Limb (tissue), 2 donors: ENCODE data around the gene PCBP1.
"Not testable (repeated sequence)": the region's sequence is repeated elsewhere in the genome, so short reads cannot be mapped to it uniquely, and the experiment has no call there.

ENCODE experiments used
- DNase-seq, 2 donors: peaks; one replicate each; pipeline ENCODE4 v3.0.0-alpha.2; 2016; ENCODE audit errors: extremely low spot score in 2 of 2

PCBP1 gene

DNA sequence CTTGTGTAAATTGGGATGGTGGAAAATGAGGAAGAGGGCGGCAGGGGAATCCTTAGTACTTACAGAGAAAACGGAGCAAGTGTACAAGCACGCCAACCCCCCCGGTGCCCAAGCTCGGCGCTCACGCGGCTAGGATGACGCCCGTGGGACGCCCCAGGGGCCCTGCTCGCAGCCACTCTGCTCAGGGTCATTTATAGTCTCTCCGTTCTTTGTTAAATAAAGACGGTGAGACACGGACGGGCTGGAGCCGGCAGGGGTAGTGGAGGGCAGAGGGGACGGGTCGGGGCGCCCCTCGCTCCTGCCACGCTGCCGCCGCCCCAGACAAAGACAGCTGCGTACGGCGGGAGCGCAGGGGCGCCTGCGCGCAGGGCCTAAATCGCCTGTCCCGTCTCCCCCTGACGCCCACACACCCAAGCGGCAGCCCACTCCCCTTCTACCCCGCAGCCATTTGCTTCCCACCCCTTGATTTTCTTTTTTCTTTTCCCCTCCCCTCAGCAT, 37.8 kb downstream of the PCBP1 start:
- peak; percentile 73 to 85 for DNase-seq

DNA sequence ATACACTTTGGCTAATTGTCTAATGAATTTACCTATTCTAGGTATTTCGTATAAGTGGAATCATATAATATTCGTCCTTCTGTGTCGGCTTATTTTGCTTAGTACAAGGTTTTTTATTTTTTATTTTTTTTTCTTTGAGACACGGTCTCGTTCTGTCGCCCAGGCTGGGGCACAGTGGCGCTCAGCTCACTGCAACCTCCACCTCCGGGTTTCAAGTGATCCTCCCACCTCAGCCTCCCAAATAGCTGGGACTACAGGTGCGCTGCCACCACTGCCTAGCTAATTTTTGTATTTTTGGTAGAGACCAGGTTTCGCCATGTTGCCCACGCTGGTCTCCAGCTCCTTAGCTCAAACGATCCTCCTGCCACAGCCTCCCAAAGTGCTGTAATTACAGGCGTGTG, 38.2 kb downstream of the PCBP1 start:
- DNase-seq: no peak

DNA sequence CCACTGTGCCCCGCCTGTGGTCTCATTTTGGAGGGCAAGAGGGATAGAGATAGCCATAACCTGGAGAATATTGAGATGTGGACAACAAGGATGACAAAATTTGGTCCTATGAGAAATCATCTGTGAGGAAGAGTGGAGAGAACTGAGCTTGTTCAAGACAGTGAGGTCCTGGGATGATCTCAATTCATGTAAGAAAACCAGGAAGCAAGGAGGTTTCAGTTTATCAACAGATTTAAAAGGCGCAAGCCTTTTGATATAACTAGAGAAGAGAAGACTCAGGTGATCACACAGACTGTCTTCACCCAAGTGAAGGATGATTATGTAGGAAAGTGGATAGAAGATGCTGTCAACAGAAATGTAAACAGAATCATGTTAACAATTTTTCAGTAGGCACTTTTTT, 39.1 kb downstream of the PCBP1 start:
- DNase-seq: no peak

DNA sequence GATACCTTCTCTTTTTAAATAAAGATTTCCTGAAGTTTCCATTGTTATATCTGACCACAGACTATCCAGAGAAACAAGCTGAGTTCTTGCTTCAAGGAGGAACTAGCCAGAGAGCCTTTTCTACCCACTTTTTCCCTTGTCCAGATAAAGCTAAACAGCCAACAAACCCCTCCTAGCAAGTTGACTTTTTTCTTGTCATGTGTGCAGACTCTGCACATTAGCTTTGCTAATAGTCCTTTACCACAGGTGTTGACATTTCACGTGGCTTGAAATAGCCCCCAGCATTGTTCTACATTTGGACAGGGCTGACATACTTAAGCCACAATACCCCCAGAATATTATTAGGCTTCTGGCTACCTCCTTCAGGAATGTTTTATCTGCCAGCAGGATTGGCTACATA, 40.7 kb downstream of the PCBP1 start:
- DNase-seq: no peak

DNA sequence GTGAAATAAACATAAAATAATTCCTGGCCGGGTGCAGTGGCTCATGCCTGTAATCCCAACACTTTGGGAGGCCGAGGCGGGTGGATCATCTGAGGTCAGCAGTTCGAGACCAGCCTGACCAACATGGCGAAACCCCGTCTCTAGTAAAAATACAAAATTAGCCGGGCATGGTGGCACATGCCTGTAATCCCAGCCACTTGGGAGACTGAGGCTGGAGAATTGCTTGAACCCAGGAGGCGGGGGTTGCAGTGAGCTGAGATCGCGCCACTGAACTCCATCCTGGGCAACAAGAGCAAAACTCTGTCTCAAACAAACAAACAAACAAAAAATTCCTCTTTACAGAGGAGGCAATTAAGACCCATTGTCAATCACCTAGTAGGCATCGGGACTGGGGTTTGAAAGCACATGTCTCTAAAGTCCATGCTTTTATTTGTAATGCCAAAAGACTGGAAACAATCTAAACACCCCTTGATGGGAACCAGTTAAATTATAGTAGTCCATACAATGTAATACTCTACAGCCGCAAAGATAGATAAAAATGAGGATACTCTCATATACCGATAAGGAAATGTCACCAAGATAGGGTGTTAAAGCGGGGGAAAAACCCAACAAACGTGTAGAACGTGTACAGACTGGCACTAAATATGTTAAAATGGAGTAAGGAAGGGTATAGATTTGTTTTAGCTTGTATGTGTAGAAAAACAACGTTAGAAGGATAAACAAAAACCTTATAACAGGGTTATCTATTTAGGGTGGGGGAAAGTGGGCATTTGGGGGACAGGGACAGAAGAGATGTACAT, 44.3 kb downstream of the PCBP1 start:
- not testable (repeated sequence) for DNase-seq

DNA sequence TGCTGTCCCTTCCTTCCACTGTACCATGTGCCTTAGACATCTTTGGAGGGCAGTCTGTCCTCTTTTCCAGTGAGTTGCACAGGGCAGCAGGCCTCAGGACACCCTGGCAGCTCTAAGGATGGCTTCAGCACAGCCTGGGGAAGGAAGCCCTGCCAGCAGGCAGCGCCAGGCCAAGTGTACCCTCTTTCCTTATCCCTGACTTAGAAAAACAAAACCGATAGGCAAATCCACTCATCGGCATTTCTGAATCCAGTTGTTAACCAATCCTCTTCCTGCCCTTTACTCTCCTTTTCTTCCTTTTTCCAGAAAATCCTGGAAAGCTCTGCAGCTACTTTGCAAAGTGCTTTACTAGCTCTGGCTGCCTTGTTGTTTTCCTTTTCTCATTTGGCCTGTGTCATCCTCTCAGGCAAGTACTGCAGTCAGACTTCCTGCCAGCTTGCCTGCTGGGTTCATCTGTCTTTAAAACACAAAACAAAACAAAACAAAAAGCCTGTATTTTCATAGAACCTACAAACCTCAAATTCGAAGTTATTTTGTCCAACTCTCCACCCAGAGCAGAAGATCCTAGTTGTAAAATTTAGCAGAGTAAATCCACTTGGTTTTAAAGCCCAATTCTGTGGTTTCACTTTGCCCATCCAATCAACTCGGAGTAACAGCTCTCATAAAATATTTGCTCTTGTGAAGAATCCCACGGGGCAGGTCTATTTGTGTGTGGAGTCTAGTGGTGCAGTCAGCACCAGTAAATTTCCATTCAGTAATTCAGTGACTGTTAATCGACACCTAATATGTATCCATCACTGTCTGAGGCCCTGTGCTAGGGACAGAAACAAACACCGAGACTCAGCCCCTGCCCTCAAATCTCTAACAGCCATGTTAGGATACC, 45.2 kb downstream of the PCBP1 start:
- peak in 1 of 2 donors; percentile 72 for DNase-seq

DNA sequence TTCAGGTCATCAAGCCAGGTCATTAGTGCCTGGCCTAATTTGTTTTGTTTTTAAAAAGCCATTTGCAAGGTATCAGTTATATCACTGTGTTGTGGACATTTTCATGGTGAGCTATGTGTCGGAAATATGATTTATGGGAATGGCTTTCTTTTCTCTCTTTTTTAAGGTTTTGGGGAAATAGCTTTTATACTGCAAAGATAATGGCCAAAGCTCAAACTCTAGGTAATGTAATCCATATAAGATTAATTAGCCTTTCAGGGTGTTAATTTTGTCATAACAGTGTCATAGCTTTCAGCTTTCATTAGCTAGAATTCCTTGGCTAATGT, 45.8 kb downstream of the PCBP1 start:
- DNase-seq: no peak

DNA sequence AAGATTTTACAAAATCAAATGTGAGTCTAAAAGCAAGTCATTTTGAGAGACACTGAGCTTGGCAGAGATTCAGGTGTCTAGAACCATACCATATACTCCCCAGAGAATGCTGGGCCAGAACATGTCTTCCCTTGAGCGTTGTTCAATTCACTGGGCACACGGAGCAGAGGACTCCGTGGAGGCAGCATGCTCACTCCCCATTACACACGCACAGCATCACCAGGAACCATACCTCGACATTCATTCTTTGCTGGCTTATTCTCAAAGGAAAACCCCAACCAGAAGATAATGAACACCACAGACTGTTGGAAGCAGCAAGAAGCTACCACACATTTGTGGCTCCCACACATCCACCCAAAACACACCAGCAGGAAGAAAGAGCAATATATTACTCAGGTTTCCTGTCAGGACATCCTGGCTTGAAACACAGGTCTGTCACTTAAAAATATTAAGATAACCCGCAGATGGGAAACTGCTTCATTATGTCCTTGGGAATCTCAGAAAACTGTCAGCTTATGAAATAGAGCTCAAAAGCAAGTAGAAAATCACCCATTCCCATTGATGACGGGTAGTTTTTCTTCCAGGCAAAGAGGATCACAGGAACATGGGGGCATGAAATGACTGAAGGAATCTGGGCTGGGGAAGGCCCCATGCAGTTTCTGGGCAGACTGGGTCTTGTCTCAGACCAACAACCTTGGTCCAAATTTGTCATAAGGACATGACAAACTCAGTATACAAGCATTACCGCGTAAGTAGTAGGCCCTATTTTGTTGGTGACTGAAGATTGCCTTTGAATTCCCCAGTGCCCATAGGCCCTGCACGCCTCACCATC, 46.4 kb downstream of the PCBP1 start:
- no peak for DNase-seq

DNA sequence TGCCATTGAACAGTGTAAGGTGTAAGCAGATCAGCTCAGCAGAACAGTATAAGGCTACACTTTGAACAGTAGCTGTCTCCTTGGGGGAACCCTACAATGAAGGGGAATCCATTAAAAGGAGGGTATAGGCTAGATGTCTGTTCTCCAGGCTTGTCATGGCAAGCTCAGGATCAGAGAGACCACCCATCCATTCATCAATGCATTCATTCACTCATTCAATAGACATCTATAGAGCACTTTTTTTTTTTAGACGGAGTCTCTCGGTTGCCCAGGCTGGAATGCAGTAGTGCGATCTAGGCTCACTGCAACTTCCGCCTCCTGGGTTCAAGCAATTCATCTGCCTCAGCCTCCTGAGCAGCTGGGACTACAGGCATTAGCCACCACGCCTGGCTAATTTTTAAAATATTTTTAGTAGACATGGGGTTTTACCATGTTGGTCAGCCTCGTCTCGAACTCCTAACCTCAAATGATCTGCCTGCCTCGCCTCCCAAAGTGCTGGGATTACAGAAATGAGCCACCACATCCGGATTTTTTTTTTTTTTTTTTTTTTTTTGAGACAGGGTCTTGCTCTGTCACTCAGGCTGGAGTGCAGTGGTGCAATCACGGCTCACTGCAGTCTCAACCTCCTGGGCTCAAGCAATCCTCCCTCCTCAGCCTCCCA, 47.2 kb downstream of the PCBP1 start:
- not testable (repeated sequence) for DNase-seq
